ENCODE data around the gene OR11A1.

Gene OR11A1

GRCh38 chr6:29483735-29484134 lies 26.9 kb upstream of the OR11A1 start:
- ChIA-PET CTCF (no interaction called here), POLR2A (no interaction called here)
- H3K4me1 ChIP-seq (ENCODE audit: control extremely low read depth in 1 of 4, control insufficient read depth in 4 of 4, insufficient read depth in 4 of 4, low read length in 3 of 4): peaks cover 0 to 13% (median 6%) of the 10 kb centered on the region in 4 experiments
- no peak overlapping the region for H3K27ac ChIP-seq (ENCODE audit: insufficient read depth in 1 of 2, low read depth in 1 of 2, low read length in 2 of 2, poor library complexity in 1 of 2, severe bottlenecking in 2 of 2)
- no peaks in the 10 kb centered on the region for H3K9me3 ChIP-seq (ENCODE audit: control extremely low read depth in 1 of 5, control insufficient read depth in 4 of 5, insufficient read depth in 2 of 5, low read depth in 1 of 5, low read length in 4 of 5)
- no peaks in the 10 kb centered on the region for H3K27me3 ChIP-seq (replicated peaks in 2 of 5; ENCODE audit: control insufficient read depth in 4 of 5, insufficient read depth in 5 of 5, low read length in 4 of 5)
- DNase-seq: no peak
- no peaks in the 10 kb centered on the region for H3K36me3 ChIP-seq (ENCODE audit: control insufficient read depth in 4 of 4, insufficient read depth in 4 of 4, low read length in 3 of 4)
- no CpG with 5 or more reads among the region's 1 CpG for WGBS (ENCODE audit: insufficient coverage)
- H3K4me3 ChIP-seq (ENCODE audit: control insufficient read depth in 1 of 7, extremely low read depth in 1 of 7, insufficient read depth in 4 of 7, low read depth in 2 of 7, low read length in 6 of 7): no peak overlapping the region

- no peaks in the 10 kb centered on the region for H3K27me3 ChIP-seq (replicated peaks in 2 of 5; ENCODE audit: control insufficient read depth in 4 of 5, insufficient read depth in 5 of 5, low read length in 4 of 5)
- 80% methylated on average over 2 of the region's 3 CpGs for WGBS (ENCODE audit: insufficient coverage)
- H3K36me3 ChIP-seq (ENCODE audit: control insufficient read depth in 4 of 4, insufficient read depth in 4 of 4, low read length in 3 of 4): no peaks in the 10 kb centered on the region
- CTCF ChIA-PET: no interaction called here
- H3K27ac ChIP-seq (ENCODE audit: insufficient read depth in 1 of 2, low read depth in 1 of 2, low read length in 2 of 2, poor library complexity in 1 of 2, severe bottlenecking in 2 of 2): no peak overlapping the region
- no peak overlapping the region for H3K4me3 ChIP-seq (ENCODE audit: control insufficient read depth in 1 of 7, extremely low read depth in 1 of 7, insufficient read depth in 4 of 7, low read depth in 2 of 7, low read length in 6 of 7)
- no peaks in the 10 kb centered on the region for H3K9me3 ChIP-seq (ENCODE audit: control extremely low read depth in 1 of 5, control insufficient read depth in 4 of 5, insufficient read depth in 2 of 5, low read depth in 1 of 5, low read length in 4 of 5)
- DNase-seq: no peak
- peaks cover 0 to 13% (median 6%) of the 10 kb centered on the region in 4 experiments for H3K4me1 ChIP-seq (ENCODE audit: control extremely low read depth in 1 of 4, control insufficient read depth in 4 of 4, insufficient read depth in 4 of 4, low read length in 3 of 4)
- POLR2A ChIA-PET: no interaction called here
Observed at GRCh38 chr6:29483186-29483585, 26.3 kb upstream of the OR11A1 start.

GRCh38 chr6:29479560-29479959 lies 22.7 kb upstream of the OR11A1 start:
- DNase-seq: no peak
- Histone ChIP-seq H3K4me1 (ENCODE audit: control extremely low read depth in 1 of 4, control insufficient read depth in 4 of 4, insufficient read depth in 4 of 4, low read length in 3 of 4) (no peaks in the 10 kb centered on the region), H3K27me3 (replicated peaks in 2 of 5; ENCODE audit: control insufficient read depth in 4 of 5, insufficient read depth in 5 of 5, low read length in 4 of 5) (no peaks in the 10 kb centered on the region), H3K36me3 (ENCODE audit: control insufficient read depth in 4 of 4, insufficient read depth in 4 of 4, low read length in 3 of 4) (no peaks in the 10 kb centered on the region), H3K27ac (ENCODE audit: insufficient read depth in 1 of 2, low read depth in 1 of 2, low read length in 2 of 2, poor library complexity in 1 of 2, severe bottlenecking in 2 of 2) (no peak overlapping the region), H3K9me3 (ENCODE audit: control extremely low read depth in 1 of 5, control insufficient read depth in 4 of 5, insufficient read depth in 2 of 5, low read depth in 1 of 5, low read length in 4 of 5) (no peaks in the 10 kb centered on the region), H3K4me3 (ENCODE audit: control insufficient read depth in 1 of 7, extremely low read depth in 1 of 7, insufficient read depth in 4 of 7, low read depth in 2 of 7, low read length in 6 of 7) (no peak overlapping the region)
- POLR2A ChIA-PET: no interaction called here
- CTCF ChIA-PET: no interaction called here
- 79% methylated on average over 2 of the region's 2 CpGs for WGBS (ENCODE audit: insufficient coverage)

- Histone ChIP-seq H3K27me3 (replicated peaks in 2 of 5; ENCODE audit: control insufficient read depth in 4 of 5, insufficient read depth in 5 of 5, low read length in 4 of 5) (no peaks in the 10 kb centered on the region), H3K27ac (ENCODE audit: insufficient read depth in 1 of 2, low read depth in 1 of 2, low read length in 2 of 2, poor library complexity in 1 of 2, severe bottlenecking in 2 of 2) (no peak overlapping the region), H3K4me1 (ENCODE audit: control extremely low read depth in 1 of 4, control insufficient read depth in 4 of 4, insufficient read depth in 4 of 4, low read length in 3 of 4) (no peaks in the 10 kb centered on the region), H3K9me3 (ENCODE audit: control extremely low read depth in 1 of 5, control insufficient read depth in 4 of 5, insufficient read depth in 2 of 5, low read depth in 1 of 5, low read length in 4 of 5) (no peaks in the 10 kb centered on the region), H3K4me3 (ENCODE audit: control insufficient read depth in 1 of 7, extremely low read depth in 1 of 7, insufficient read depth in 4 of 7, low read depth in 2 of 7, low read length in 6 of 7) (no peak overlapping the region), H3K36me3 (ENCODE audit: control insufficient read depth in 4 of 4, insufficient read depth in 4 of 4, low read length in 3 of 4) (no peaks in the 10 kb centered on the region)
- WGBS (ENCODE audit: insufficient coverage): 100% methylated on average over 4 of the region's 5 CpGs
- CTCF ChIA-PET: no interaction called here
- POLR2A ChIA-PET: no interaction called here
- DNase-seq: no peak
Observed at GRCh38 chr6:29478740-29479139, 21.9 kb upstream of the OR11A1 start.

DNA sequence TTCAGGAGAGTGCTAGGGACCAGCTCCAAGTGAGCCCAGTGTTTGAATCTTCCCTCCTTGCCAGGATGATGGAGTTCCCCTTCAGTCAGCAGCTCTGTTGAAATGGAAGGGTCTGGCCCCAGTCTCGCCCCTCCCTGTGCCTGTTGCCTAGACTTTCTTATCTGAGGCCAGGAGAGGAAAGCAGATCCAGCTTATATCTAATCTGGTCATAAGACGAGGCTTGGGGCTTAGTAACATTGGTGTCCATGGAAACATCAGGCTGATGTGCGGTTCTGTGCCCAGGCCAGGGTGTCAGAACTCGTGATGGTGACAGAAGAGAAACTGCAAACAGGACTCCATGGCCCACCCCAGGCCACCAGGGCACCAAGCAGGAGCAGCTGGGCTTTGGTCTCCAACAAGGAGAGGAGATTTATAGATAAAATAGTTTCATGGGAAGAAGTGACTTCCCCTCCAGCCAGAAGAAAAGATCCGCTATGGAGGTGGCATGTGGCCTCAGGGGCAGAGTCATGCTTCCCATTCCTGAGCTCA lies 21.1 kb upstream of the OR11A1 start:
- Histone ChIP-seq H3K9me3 (ENCODE audit: control extremely low read depth in 1 of 5, control insufficient read depth in 4 of 5, insufficient read depth in 2 of 5, low read depth in 1 of 5, low read length in 4 of 5) (no peaks in the 10 kb centered on the region), H3K4me1 (ENCODE audit: control extremely low read depth in 1 of 4, control insufficient read depth in 4 of 4, insufficient read depth in 4 of 4, low read length in 3 of 4) (no peaks in the 10 kb centered on the region), H3K27me3 (replicated peaks in 2 of 5; ENCODE audit: control insufficient read depth in 4 of 5, insufficient read depth in 5 of 5, low read length in 4 of 5) (no peaks in the 10 kb centered on the region), H3K27ac (ENCODE audit: insufficient read depth in 1 of 2, low read depth in 1 of 2, low read length in 2 of 2, poor library complexity in 1 of 2, severe bottlenecking in 2 of 2) (no peak overlapping the region), H3K4me3 (ENCODE audit: control insufficient read depth in 1 of 7, extremely low read depth in 1 of 7, insufficient read depth in 4 of 7, low read depth in 2 of 7, low read length in 6 of 7) (no peak overlapping the region), H3K36me3 (ENCODE audit: control insufficient read depth in 4 of 4, insufficient read depth in 4 of 4, low read length in 3 of 4) (no peaks in the 10 kb centered on the region)
- DNase-seq: peak in 1 of 3 donors; percentile 25
- 98% methylated on average over 5 of the region's 5 CpGs for WGBS (ENCODE audit: insufficient coverage)
- ChIA-PET POLR2A (no interaction called here), CTCF (no interaction called here)

GRCh38 chr6:29474996-29475395 lies 18.1 kb upstream of the OR11A1 start:
- POLR2A ChIA-PET: no interaction called here
- Histone ChIP-seq H3K27ac (ENCODE audit: insufficient read depth in 1 of 2, low read depth in 1 of 2, low read length in 2 of 2, poor library complexity in 1 of 2, severe bottlenecking in 2 of 2) (no peak overlapping the region), H3K36me3 (ENCODE audit: control insufficient read depth in 4 of 4, insufficient read depth in 4 of 4, low read length in 3 of 4) (no peaks in the 10 kb centered on the region), H3K9me3 (ENCODE audit: control extremely low read depth in 1 of 5, control insufficient read depth in 4 of 5, insufficient read depth in 2 of 5, low read depth in 1 of 5, low read length in 4 of 5) (no peaks in the 10 kb centered on the region), H3K4me1 (ENCODE audit: control extremely low read depth in 1 of 4, control insufficient read depth in 4 of 4, insufficient read depth in 4 of 4, low read length in 3 of 4) (no peaks in the 10 kb centered on the region), H3K4me3 (ENCODE audit: control insufficient read depth in 1 of 7, extremely low read depth in 1 of 7, insufficient read depth in 4 of 7, low read depth in 2 of 7, low read length in 6 of 7) (no peak overlapping the region), H3K27me3 (replicated peaks in 2 of 5; ENCODE audit: control insufficient read depth in 4 of 5, insufficient read depth in 5 of 5, low read length in 4 of 5) (no peaks in the 10 kb centered on the region)
- WGBS (ENCODE audit: insufficient coverage): no CpG with 5 or more reads among the region's 2 CpGs
- CTCF ChIA-PET: no interaction called here
- DNase-seq: no peak

DNA sequence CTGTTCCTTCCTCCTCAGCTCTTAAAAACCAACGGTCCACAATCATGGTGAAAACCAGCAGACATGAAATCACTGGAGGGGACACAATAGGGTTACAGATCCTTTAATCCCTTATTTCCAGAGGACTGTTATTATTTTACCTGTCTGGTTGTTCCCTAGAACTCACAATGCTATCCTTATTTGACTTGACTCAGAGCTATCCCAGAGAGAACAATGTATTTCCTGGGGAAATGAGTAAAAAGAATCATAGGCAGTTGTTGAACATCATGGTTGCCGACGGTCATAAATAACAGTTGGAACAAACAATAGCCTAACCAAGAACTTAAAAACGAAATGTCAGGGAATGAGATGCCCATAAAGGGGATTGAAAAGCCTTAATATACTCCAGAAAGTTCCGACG lies 9.4 kb upstream of the OR11A1 start:
- 39% methylated on average over 4 of the region's 6 CpGs for WGBS (ENCODE audit: insufficient coverage)
- Histone ChIP-seq H3K4me3 (ENCODE audit: control insufficient read depth in 1 of 7, extremely low read depth in 1 of 7, insufficient read depth in 4 of 7, low read depth in 2 of 7, low read length in 6 of 7) (no peak overlapping the region), H3K27ac (ENCODE audit: insufficient read depth in 1 of 2, low read depth in 1 of 2, low read length in 2 of 2, poor library complexity in 1 of 2, severe bottlenecking in 2 of 2) (no peak overlapping the region), H3K36me3 (ENCODE audit: control insufficient read depth in 4 of 4, insufficient read depth in 4 of 4, low read length in 3 of 4) (no peaks in the 10 kb centered on the region), H3K9me3 (ENCODE audit: control extremely low read depth in 1 of 5, control insufficient read depth in 4 of 5, insufficient read depth in 2 of 5, low read depth in 1 of 5, low read length in 4 of 5) (no peaks in the 10 kb centered on the region), H3K4me1 (ENCODE audit: control extremely low read depth in 1 of 4, control insufficient read depth in 4 of 4, insufficient read depth in 4 of 4, low read length in 3 of 4) (peaks cover 0 to 3% (median 0%) of the 10 kb centered on the region in 4 experiments), H3K27me3 (replicated peaks in 2 of 5; ENCODE audit: control insufficient read depth in 4 of 5, insufficient read depth in 5 of 5, low read length in 4 of 5) (no peaks in the 10 kb centered on the region)
- DNase-seq: no peak
- ChIA-PET CTCF (no interaction called here), POLR2A (no interaction called here)
